Measurements from ENCODE around the gene AP5S1. TPM values are rescaled to one million over a fixed set of nuclear protein-coding genes. Genes with fewer than 3 reads are reported as not detected.

The AP5S1 gene
- total RNA-seq, 1 experiment from 2014 or later, result 3.9 TPM

DNA sequence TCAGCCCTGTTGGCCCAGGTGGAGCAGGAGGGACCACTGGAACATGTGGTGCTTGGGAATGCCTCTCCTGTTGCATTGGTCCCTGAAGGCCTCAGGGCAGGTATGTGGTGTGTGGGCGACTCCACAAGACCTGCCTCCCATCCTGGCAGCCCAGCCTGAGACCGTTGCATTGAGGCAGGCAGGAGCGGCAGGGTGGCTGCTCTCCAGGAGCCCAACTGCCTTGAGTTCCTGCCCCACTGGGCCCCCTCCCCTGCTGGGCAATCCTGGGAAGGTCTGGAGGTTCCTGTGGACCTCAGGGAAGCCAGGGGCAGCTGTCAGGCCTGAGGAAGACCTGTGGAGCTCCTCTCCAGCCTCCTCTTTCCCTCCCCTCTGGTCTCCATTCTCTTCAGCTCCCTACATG is 46.1 kb downstream of the AP5S1 start:
- H3K4me2 ChIP-seq (ENCODE audit: insufficient read depth, insufficient read length, low read length), result no peak overlapping the region
- no peak overlapping the region for H3K27ac Mint-ChIP-seq

More for the DNA sequence above, 46.1 kb downstream of the AP5S1 start:
- whole genome bisulfite sequencing (ENCODE audit: extremely low coverage, insufficient read length, low lambda C conversion rate), result no CpG with 5 or more reads among the region's 3 CpGs
- H4K20me1 ChIP-seq (ENCODE audit: control insufficient read depth, insufficient read depth, insufficient read length), result no peaks in the 10 kb centered on the region
- DNase-seq, result no peak
- H3K23ac ChIP-seq (ENCODE audit: insufficient read length, low read depth, low read length), result no peak overlapping the region
- H3K9ac ChIP-seq (ENCODE audit: extremely low read depth, insufficient read length, low read length), result no peak overlapping the region
- no peak overlapping the region for H2AK5ac ChIP-seq (ENCODE audit: insufficient read length, low read length)
- H3K14ac ChIP-seq (ENCODE audit: insufficient read depth, low read length), result no peak overlapping the region; the same call in 1 of the 2 replicates
- H3K27me3 ChIP-seq (ENCODE audit: insufficient read depth, low read length), result no peaks in the 10 kb centered on the region
- no peak overlapping the region for H3K18ac ChIP-seq (ENCODE audit: insufficient read length, low read depth, low read length)
- no peak overlapping the region for H3K56ac ChIP-seq (ENCODE audit: insufficient read length, low read depth, low read length)
- no peak overlapping the region for H4K91ac ChIP-seq (ENCODE audit: insufficient read length, low read depth, low read length)
- no peak overlapping the region for H4K8ac ChIP-seq (replicated peaks; ENCODE audit: insufficient read length, low read depth, low read length)
- no peak overlapping the region for H3K4me3 Mint-ChIP-seq
- H2BK20ac ChIP-seq (ENCODE audit: low read depth, low read length, poor library complexity, severe bottlenecking), result no peak overlapping the region
- H3K79me1 ChIP-seq (ENCODE audit: insufficient read depth, low read depth, low read length, poor library complexity, severe bottlenecking), result no peaks in the 10 kb centered on the region
- no peak overlapping the region for H3K27ac ChIP-seq (ENCODE audit: insufficient read length, low read depth, low read length)
- TF ChIP-seq, protein P1, sequence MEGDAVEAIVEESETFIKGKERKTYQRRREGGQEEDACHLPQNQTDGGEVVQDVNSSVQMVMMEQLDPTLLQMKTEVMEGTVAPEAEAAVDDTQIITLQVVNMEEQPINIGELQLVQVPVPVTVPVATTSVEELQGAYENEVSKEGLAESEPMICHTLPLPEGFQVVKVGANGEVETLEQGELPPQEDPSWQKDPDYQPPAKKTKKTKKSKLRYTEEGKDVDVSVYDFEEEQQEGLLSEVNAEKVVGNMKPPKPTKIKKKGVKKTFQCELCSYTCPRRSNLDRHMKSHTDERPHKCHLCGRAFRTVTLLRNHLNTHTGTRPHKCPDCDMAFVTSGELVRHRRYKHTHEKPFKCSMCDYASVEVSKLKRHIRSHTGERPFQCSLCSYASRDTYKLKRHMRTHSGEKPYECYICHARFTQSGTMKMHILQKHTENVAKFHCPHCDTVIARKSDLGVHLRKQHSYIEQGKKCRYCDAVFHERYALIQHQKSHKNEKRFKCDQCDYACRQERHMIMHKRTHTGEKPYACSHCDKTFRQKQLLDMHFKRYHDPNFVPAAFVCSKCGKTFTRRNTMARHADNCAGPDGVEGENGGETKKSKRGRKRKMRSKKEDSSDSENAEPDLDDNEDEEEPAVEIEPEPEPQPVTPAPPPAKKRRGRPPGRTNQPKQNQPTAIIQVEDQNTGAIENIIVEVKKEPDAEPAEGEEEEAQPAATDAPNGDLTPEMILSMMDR (conservative IDR thresholded peaks at IDR 0.05), result no peak
- no peak overlapping the region for H3T11ph ChIP-seq (ENCODE audit: low read length)
- no peaks in the 10 kb centered on the region for H3K4me1 Mint-ChIP-seq
- no peaks in the 10 kb centered on the region for H3K9me3 ChIP-seq (ENCODE audit: control insufficient read depth, low read depth, low read length)
- peaks cover 0 to 4% of the 10 kb centered on the region in 2 experiments; a peak in 3 of 5 replicates for H3K9me3 Mint-ChIP-seq
- no peak overlapping the region for H2BK15ac ChIP-seq (ENCODE audit: low read depth, low read length)
- no peaks in the 10 kb centered on the region for H3K79me2 ChIP-seq (ENCODE audit: insufficient read depth, low read length)
- H2BK120ac ChIP-seq (ENCODE audit: low read depth, low read length, poor library complexity, severe bottlenecking), result no peak overlapping the region
- no peak overlapping the region for H2AFZ ChIP-seq (ENCODE audit: low read length)
- H3K36me3 Mint-ChIP-seq (ENCODE audit: insufficient read depth in 1 of 3, low read depth in 3 of 3), result peaks cover 28 to 52% (median 40%) of the 10 kb centered on the region in 3 experiments
- no peaks in the 10 kb centered on the region for H3K4me1 ChIP-seq (ENCODE audit: insufficient read depth, low read length)
- no peaks in the 10 kb centered on the region; the same call in 1 of the 2 replicates for H3K27me3 Mint-ChIP-seq (ENCODE audit: low read depth)
- no peak overlapping the region for H3K4ac ChIP-seq (ENCODE audit: low read depth, low read length)
- H2BK5ac ChIP-seq (ENCODE audit: insufficient read length, low read length), result no peak overlapping the region
- no peak overlapping the region for H2BK12ac ChIP-seq (ENCODE audit: insufficient read length, low read depth, low read length)
- H4K5ac ChIP-seq (ENCODE audit: insufficient read length, low read depth, low read length), result no peak overlapping the region
- no peaks in the 10 kb centered on the region for H3K23me2 ChIP-seq (ENCODE audit: insufficient read length, low read depth, low read length, poor library complexity, severe bottlenecking)
